Measurements from ENCODE around the gene ABCA7.

ABCA7 gene

DNA sequence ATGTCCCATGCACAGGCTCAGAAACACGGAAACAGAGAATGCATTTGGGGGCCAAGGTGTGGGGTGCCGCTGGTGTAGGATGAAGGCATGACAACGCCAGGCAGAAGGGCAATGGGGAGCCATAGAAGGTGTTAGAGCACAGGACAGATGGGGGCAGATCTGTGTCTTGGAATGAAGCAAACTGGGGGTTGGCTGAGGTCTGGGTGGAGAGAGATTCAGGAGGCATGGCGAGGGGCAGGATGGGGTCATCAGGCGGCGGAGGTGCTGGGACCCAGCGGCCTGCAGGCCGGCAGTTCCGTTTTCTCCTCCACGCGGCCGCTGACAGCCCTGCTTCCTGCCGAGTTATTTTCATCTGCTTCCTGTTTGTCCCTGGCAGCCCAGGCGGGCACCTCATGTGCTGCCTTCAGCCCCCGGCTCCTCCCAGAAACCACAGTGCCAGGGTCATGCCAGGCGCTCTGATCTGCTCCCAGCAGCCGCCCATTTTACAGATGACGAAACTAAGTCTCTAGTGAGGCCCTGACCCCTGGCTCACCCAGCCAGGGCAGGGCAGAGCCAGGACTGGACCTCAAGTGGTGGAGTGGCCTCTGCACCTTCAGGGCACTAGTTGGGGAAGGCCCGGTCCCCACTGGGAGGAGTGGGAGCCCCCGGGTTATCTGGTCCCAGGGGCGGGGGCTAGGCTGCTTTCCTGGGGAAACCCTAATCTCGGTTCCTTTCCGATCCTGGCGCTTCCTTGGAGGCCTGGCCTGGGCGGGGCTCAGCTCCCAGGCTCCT lies 29.3 kb downstream of the ABCA7 start:
- no peak overlapping the region for H3K4me3 ChIP-seq (ENCODE audit: low read depth, low read length)
- in situ Hi-C loops (cut with HindIII; ENCODE audit: low sequenced_read_pairs) = no loop called here
- TF ChIP-seq CTCF (IDR thresholded peaks at IDR 0.05; ENCODE audit: low read depth, low read length) = no peak
- DNase-seq (ENCODE audit: low read depth, low spot score) = no peak

GRCh38 chr19:1070576-1070930 lies 30.6 kb downstream of the ABCA7 start:
- no peak overlapping the region for H3K4me3 ChIP-seq (ENCODE audit: low read depth, low read length)
- no peak for DNase-seq (ENCODE audit: low read depth, low spot score)
- in situ Hi-C loops (cut with HindIII; ENCODE audit: low sequenced_read_pairs) = no loop called here
- peak; percentile 30 for TF ChIP-seq CTCF (IDR thresholded peaks at IDR 0.05; ENCODE audit: low read depth, low read length)

DNA sequence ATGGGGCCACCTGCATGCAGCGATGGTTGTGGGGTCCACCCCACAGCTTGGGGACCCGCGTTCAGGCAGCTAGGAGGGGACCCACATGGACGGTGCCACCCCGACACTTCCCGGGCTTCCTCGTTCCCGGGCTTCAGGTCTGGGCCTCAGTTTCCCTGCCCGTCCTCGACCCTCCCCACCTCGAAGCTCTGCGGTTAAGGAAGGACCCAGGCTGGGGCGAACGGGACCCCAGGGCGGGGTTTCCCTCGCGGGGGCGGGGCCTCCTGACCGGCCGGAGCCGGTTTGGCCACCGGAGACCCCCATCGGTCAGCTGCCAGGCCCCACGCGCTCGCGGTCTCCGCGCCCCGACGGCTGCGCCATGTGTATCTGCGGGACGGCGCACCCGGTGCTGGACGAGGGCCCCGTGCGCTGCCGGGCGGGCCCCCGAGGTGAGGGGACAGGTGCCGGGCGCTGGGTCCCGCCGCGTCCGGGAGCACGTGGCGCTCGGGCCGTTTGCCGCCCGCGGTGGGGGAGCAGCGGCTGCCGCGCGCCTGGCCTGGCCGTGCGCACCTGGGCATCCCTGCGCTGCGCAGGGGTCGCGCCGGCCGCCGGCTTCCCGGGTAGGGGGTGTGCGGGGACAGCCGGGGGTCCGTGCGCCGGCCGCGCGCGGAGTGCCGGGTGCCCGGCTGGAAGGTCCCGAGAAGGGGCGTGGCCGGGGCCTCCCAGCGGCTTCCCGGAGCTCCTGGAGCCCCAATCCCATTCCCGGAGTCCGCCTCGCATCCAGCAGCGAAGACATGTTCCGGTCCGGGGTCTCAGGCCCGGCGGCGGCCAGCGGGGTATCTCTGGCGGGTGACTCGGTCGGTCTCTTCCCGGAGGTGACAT lies 31.3 kb downstream of the ABCA7 start:
- DNase-seq (ENCODE audit: low read depth, low spot score) = no peak
- in situ Hi-C loops (cut with HindIII; ENCODE audit: low sequenced_read_pairs) = no loop called here
- no peak for TF ChIP-seq CTCF (IDR thresholded peaks at IDR 0.05; ENCODE audit: low read depth, low read length)
- no peak overlapping the region for H3K4me3 ChIP-seq (ENCODE audit: low read depth, low read length)

DNA sequence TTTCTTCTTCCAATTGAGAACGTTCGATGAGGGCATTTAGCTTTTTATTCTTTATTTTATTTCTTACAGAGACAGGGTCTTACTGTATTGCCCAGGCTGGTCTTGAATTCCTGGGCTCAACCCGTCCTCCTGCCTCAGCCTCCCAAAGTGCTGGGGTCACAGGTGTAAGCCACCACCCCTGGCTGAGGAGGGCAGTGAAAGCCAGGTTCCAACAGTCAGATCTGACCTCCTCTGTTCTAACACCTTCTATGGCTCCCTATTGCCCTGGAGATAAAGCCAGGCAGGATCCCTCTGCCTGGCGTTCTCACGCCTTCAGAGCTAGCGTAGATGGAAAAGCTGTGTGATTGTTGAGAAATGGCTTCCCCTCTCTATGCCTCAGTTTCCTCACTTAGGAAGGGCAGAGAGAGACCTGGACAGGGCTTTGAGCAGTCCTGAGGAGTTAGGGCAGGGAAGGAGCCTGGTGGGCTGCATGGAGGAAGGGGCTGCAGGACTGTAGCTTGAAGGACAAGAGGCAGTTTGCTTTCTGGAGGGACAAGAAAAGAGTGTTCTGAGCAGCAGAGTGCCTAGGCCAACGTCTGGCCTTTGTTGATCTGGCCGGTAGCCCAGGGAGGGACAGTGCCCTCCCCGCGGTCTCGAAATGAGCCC lies 32.6 kb downstream of the ABCA7 start:
- in situ Hi-C loops (cut with HindIII; ENCODE audit: low sequenced_read_pairs) = no loop called here
- no peak for TF ChIP-seq CTCF (IDR thresholded peaks at IDR 0.05; ENCODE audit: low read depth, low read length)
- DNase-seq (ENCODE audit: low read depth, low spot score) = no peak
- no peak overlapping the region for H3K4me3 ChIP-seq (ENCODE audit: low read depth, low read length)

DNA sequence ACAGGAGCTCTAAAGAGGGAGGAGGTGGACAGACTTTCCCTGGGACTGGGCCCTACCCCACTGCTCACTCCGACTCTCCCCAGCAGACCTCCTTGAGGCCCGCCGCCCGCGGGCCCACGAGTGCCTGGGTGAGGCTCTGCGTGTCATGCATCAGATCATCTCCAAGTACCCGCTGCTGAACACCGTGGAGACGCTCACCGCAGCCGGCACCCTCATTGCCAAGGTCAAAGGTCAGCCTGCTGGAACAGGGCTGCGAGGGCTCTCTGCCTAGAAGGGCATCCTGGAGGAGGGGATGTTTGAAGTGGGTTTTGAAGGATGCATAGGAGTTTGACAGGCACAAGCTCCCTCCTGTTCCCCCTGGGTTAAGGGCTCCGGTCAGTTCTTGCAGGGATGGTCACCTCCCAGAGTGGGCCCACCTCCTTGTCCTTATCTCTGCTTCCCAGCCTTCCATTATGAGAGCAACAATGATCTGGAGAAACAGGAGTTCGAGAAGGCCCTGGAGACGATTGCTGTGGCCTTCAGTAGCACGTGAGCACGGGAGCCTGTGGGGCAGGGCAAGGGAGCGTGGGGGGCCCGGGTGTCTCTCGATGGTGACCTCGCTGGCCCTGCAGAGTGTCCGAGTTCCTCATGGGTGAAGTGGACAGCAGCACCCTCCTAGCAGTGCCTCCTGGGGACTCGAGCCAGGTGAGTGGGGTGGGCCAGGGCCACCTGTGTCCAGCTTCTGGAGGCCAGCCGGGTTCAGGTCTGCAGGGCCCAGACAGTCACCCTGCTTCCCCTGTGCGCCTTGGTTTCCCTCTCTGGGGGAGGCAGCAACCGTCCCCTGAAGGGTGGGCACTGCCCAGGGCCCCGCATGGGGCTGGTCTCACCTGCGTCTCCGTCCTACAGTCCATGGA lies 33.4 kb downstream of the ABCA7 start:
- no peak overlapping the region for H3K4me3 ChIP-seq (ENCODE audit: low read depth, low read length)
- no peak for TF ChIP-seq CTCF (IDR thresholded peaks at IDR 0.05; ENCODE audit: low read depth, low read length)
- no peak for DNase-seq (ENCODE audit: low read depth, low spot score)
- in situ Hi-C loops (cut with HindIII; ENCODE audit: low sequenced_read_pairs) = no loop called here

Measured in astrocyte of the spinal cord (primary cell).